Measurements from ENCODE around the gene ZNF710. TPM values are rescaled to one million over a fixed set of nuclear protein-coding genes. Genes with fewer than 3 reads are reported as not detected.

The ZNF710 gene
- total and polyA plus RNA-seq, 10 donors, result 12.5 to 66.4 (median 30.2) TPM

DNA sequence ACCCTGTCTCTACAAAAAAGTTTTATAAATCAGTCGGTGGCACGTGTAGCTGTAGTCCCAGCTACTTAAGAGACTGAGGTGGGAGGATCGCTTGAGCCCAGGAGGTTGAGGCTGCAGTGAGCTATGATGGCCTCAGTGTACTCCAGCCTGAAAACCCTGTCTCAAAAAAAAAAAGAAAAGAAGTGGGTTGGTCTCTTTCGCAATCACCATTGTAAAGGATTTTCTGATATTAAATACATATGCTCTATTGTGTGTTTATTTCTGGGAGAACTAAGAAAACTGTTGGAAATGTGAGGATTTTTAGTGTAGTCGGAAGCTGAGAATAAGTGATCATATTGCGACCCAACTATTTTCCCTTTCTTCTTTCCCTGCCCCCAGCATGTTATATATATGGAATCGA is 7.5 kb downstream of the ZNF710 start:
- peaks cover 0 to 17% (median 0%) of the 10 kb centered on the region in 6 donors for H3K36me3 ChIP-seq
- DNase-seq, result no peak
- intact Hi-C loops (cut with DNase I; ENCODE audit: low total_unique reads), result loop anchor here (10.0 kb wide), 1 partner anchor 56 kb away; no protein-coding TSS in a partner anchor
- H3K4me1 ChIP-seq, result peaks cover 17 to 92% (median 76%) of the 10 kb centered on the region in 6 donors
- TF ChIP-seq, protein P1, sequence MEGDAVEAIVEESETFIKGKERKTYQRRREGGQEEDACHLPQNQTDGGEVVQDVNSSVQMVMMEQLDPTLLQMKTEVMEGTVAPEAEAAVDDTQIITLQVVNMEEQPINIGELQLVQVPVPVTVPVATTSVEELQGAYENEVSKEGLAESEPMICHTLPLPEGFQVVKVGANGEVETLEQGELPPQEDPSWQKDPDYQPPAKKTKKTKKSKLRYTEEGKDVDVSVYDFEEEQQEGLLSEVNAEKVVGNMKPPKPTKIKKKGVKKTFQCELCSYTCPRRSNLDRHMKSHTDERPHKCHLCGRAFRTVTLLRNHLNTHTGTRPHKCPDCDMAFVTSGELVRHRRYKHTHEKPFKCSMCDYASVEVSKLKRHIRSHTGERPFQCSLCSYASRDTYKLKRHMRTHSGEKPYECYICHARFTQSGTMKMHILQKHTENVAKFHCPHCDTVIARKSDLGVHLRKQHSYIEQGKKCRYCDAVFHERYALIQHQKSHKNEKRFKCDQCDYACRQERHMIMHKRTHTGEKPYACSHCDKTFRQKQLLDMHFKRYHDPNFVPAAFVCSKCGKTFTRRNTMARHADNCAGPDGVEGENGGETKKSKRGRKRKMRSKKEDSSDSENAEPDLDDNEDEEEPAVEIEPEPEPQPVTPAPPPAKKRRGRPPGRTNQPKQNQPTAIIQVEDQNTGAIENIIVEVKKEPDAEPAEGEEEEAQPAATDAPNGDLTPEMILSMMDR (IDR thresholded peaks at IDR 0.05 in 8 of 11, conservative IDR thresholded peaks at IDR 0.05 in 3 of 11), result no peak
- TF ChIP-seq POLR2A (IDR thresholded peaks at IDR 0.05) (no peak), POLR2AphosphoS5 (IDR thresholded peaks at IDR 0.05) (no peak)
- H3K27ac ChIP-seq, result peak overlapping the region in 3 of 8 donors; percentile 75 to 97 (median 80)
- H3K27me3 ChIP-seq (replicated peaks in 1 of 7), result no peaks in the 10 kb centered on the region
- H3K4me3 ChIP-seq, result peak overlapping the region in 1 of 8 donors; percentile 40
- 91 to 95% (median 93%) methylated on average over 7 of the region's 7 CpGs for WGBS, 5 donors
- H3K9me3 ChIP-seq, result peaks cover 0 to 18% (median 17%) of the 10 kb centered on the region in 8 donors

DNA sequence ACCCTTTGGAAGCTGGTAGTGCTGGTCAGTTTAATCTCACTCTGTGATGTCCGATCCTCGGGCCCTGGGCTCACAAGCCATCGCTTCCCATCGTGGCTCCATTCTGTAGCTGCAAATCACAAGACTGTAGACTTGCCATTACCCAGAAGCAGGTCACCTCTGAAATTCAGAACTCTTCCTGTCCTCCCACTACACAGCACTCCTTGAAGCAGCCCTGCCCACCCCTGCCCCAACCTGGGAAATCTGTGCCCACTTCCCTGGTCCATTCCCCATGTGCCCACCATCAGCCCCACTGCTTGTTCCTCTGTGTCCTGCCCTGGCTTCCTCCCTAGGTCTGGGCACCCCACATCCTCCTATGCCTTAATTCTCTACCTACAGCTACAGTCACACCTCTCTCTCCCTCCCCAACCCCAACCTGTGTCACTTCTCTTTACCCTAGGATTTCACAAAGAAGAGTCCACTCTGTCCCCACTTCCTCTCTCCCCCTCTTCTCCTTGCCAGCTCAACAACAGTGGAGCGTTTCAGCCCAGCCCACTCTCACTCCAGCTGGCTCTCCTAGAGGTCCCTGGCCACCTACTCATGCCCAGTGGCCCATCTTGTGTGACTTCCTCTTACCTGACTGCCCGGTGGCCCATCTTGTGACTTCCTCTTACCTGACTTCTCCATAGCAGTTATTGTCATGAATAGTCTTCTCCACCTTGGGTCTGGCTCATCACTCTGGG is 8.3 kb downstream of the ZNF710 start:
- peak in 1 of 3 donors; percentile 9 for TF ChIP-seq POLR2AphosphoS5 (IDR thresholded peaks at IDR 0.05)
- TF ChIP-seq POLR2A (IDR thresholded peaks at IDR 0.05), result no peak
- Histone ChIP-seq H3K27me3 (replicated peaks in 1 of 7) (no peaks in the 10 kb centered on the region), H3K4me3 (peak overlapping the region in 1 of 8 donors; percentile 40), H3K36me3 (peaks cover 0 to 17% (median 0%) of the 10 kb centered on the region in 6 donors), H3K27ac (peak overlapping the region in 7 of 8 donors; percentile 34 to 97 (median 75)), H3K9me3 (peaks cover 0 to 18% (median 17%) of the 10 kb centered on the region in 8 donors), H3K4me1 (peaks cover 19 to 92% (median 75%) of the 10 kb centered on the region in 6 donors)
- WGBS, 5 donors, result 71 to 78% (median 77%) methylated on average over 6 of the region's 6 CpGs
- intact Hi-C loops (cut with DNase I; ENCODE audit: low total_unique reads), result loop anchor here (10.0 kb wide), 1 partner anchor 55 kb away; no protein-coding TSS in a partner anchor
- peak; percentile 83 for DNase-seq

DNA sequence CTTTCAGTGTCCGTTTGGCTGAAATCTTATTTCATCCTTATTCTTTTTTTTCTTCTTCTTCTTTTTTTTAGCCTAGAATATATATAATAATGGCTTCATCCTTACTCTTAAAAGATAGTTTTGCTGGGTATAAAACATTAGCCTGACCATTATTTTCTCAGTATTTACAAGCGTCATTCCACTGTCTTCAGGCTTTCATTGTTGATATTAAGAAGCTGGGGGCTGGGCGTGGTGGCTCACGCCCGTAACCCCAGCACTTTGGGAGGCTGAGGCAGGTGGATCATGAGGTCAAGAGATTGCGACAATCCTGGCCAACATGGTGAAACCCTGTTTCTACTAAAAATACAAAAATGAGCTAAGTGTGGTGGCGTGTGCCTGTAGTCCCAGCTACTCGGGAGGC is 10.6 kb downstream of the ZNF710 start:
- Histone ChIP-seq H3K4me3 (no peak overlapping the region), H3K27ac (peak overlapping the region in 1 of 8 donors; percentile 21), H3K9me3 (peaks cover 0 to 18% (median 17%) of the 10 kb centered on the region in 8 donors), H3K36me3 (peaks cover 0 to 15% (median 0%) of the 10 kb centered on the region in 6 donors), H3K27me3 (replicated peaks in 1 of 7) (no peaks in the 10 kb centered on the region), H3K4me1 (peaks cover 13 to 92% (median 66%) of the 10 kb centered on the region in 6 donors)
- intact Hi-C loops (cut with DNase I; ENCODE audit: low total_unique reads), result no loop called here
- DNase-seq, result no peak
- TF ChIP-seq POLR2AphosphoS5 (IDR thresholded peaks at IDR 0.05) (no peak), POLR2A (IDR thresholded peaks at IDR 0.05) (no peak)
- TF ChIP-seq, protein P1 (IDR thresholded peaks at IDR 0.05 in 8 of 11, conservative IDR thresholded peaks at IDR 0.05 in 3 of 11), result no peak
- WGBS, 5 donors, result 90 to 99% (median 95%) methylated on average over 8 of the region's 8 CpGs

DNA sequence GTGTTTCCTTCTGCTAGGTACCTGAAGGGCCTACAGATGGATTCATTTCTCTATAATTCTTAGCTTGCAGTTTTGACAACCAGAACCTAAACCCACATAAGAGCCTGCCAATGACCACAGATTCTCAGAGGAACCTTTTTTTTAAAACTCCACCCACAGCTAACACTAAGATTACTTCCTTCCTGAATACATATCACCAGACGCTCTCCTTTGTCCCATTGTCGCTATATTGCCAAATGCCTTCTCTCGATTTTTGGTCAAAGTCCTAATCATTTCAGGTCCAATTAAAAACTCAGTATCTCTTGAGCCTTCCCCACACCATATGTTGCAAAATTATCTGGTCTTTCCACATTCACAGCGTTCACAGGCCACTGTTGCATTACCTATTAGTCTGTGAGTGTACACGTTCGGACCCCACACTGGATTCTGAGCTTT is 12.4 kb downstream of the ZNF710 start:
- intact Hi-C loops (cut with DNase I; ENCODE audit: low total_unique reads), result no loop called here
- 25 to 42% (median 31%) methylated on average over 6 of the region's 6 CpGs for WGBS, 5 donors
- H3K4me1 ChIP-seq, result peaks cover 13 to 92% (median 59%) of the 10 kb centered on the region in 6 donors

More for the DNA sequence above, 12.4 kb downstream of the ZNF710 start:
- H3K36me3 ChIP-seq, result peaks cover 0 to 12% (median 0%) of the 10 kb centered on the region in 6 donors
- H3K27me3 ChIP-seq (replicated peaks in 1 of 7), result no peaks in the 10 kb centered on the region
- peak overlapping the region in 1 of 8 donors; percentile 41 for H3K4me3 ChIP-seq
- H3K27ac ChIP-seq, result peak overlapping the region in 7 of 8 donors; percentile 52 to 76 (median 72)
- H3K9me3 ChIP-seq, result peaks cover 0 to 18% (median 17%) of the 10 kb centered on the region in 8 donors
- no peak for DNase-seq
- no peak for TF ChIP-seq POLR2AphosphoS5 (IDR thresholded peaks at IDR 0.05)
- TF ChIP-seq POLR2A (IDR thresholded peaks at IDR 0.05), result no peak
- TF ChIP-seq, protein P1 (IDR thresholded peaks at IDR 0.05 in 8 of 11, conservative IDR thresholded peaks at IDR 0.05 in 3 of 11), result no peak
